Mesothelial cell of epicardium (in vitro differentiated cells): ENCODE measurements around the gene ETHE1. TPM values are rescaled to one million over a fixed set of nuclear protein-coding genes. Genes with fewer than 3 reads are reported as not detected.

Experiments
- DNase-seq, 2 experiments: peaks; one replicate each; pipeline ENCODE4 v3.0.0; 2021; ENCODE audit warnings: low spot score in 2 of 2; ENCODE audit not compliant: unreplicated experiment in 2 of 2
- H3K27ac Mint-ChIP-seq: 2 replicates; pipeline ENCODE4 v1.8.0; 2021; ENCODE audit warnings: mixed read lengths
- H3K27me3 Mint-ChIP-seq: 2 replicates; pipeline ENCODE4 v1.8.0; 2021; ENCODE audit warnings: low read depth, mixed read lengths
- H3K36me3 Mint-ChIP-seq: 2 replicates; pipeline ENCODE4 v1.8.0; 2021; ENCODE audit warnings: mixed read lengths
- H3K4me1 Mint-ChIP-seq: 2 replicates; pipeline ENCODE4 v1.8.0; 2021; ENCODE audit warnings: mixed read lengths
- H3K4me3 Mint-ChIP-seq: 2 replicates; pipeline ENCODE4 v1.8.0; 2021; ENCODE audit warnings: mild to moderate bottlenecking, moderate library complexity, mixed read lengths
- H3K9me3 Mint-ChIP-seq: 2 replicates; pipeline ENCODE4 v1.8.0; 2021; ENCODE audit warnings: mixed read lengths
- CTCF ChIP-seq: fragments of 200-600 bp; sonication (generic); IDR thresholded peaks from one replicate; pipeline ENCODE4 v1.5.0; 2021; ENCODE audit warnings: antibody characterized with exemption; ENCODE audit not compliant: unreplicated experiment
- total RNA-seq: library from RNA; stranded (reverse); gene quantifications from 3 replicates; pipeline ENCODE4 v1.2.1, GENCODE V29; 2021

ETHE1 gene
- total RNA-seq, 1 donor from 2014 or later = 27.9 TPM

GRCh38 chr19:43498233-43498842, 28.7 kb downstream of the ETHE1 start:
- peak overlapping the region; percentile 79 for H3K27ac Mint-ChIP-seq
- DNase-seq = no peak
- no peak for TF ChIP-seq CTCF
- H3K36me3 Mint-ChIP-seq = peaks cover 21% of the 10 kb centered on the region
- H3K9me3 Mint-ChIP-seq = no peaks in the 10 kb centered on the region
- no peaks in the 10 kb centered on the region for H3K27me3 Mint-ChIP-seq
- no peak overlapping the region for H3K4me3 Mint-ChIP-seq
- H3K4me1 Mint-ChIP-seq = peaks cover 14% of the 10 kb centered on the region

GRCh38 chr19:43496960-43497359, 30.0 kb downstream of the ETHE1 start:
- Mint-ChIP-seq H3K27me3 (no peaks in the 10 kb centered on the region), H3K36me3 (peaks cover 21% of the 10 kb centered on the region), H3K4me3 (no peak overlapping the region), H3K4me1 (peaks cover 4% of the 10 kb centered on the region), H3K27ac (no peak overlapping the region), H3K9me3 (no peaks in the 10 kb centered on the region)
- TF ChIP-seq CTCF = no peak
- DNase-seq = no peak

- Mint-ChIP-seq H3K36me3 (peaks cover 19% of the 10 kb centered on the region), H3K4me1 (peaks cover 2% of the 10 kb centered on the region), H3K4me3 (no peak overlapping the region), H3K9me3 (no peaks in the 10 kb centered on the region), H3K27ac (no peak overlapping the region), H3K27me3 (no peaks in the 10 kb centered on the region)
- DNase-seq = no peak
- TF ChIP-seq CTCF = no peak
Observed at GRCh38 chr19:43495082-43495481, 31.9 kb downstream of the ETHE1 start.

GRCh38 chr19:43490759-43491158, 36.2 kb downstream of the ETHE1 start:
- H3K4me3 Mint-ChIP-seq = no peak overlapping the region
- H3K27me3 Mint-ChIP-seq = no peaks in the 10 kb centered on the region
- peaks cover 14% of the 10 kb centered on the region for H3K36me3 Mint-ChIP-seq
- H3K9me3 Mint-ChIP-seq = no peaks in the 10 kb centered on the region
- TF ChIP-seq CTCF = no peak
- DNase-seq = no peak
- no peaks in the 10 kb centered on the region for H3K4me1 Mint-ChIP-seq
- H3K27ac Mint-ChIP-seq = no peak overlapping the region

GRCh38 chr19:43489979-43490599, 36.9 kb downstream of the ETHE1 start:
- Mint-ChIP-seq H3K36me3 (peaks cover 11% of the 10 kb centered on the region), H3K9me3 (no peaks in the 10 kb centered on the region), H3K4me1 (no peaks in the 10 kb centered on the region), H3K27ac (no peak overlapping the region), H3K4me3 (no peak overlapping the region), H3K27me3 (no peaks in the 10 kb centered on the region)
- TF ChIP-seq CTCF = no peak
- no peak for DNase-seq
